WTC11 (cell line): ENCODE results near the gene PAIP1. TPM values are rescaled to one million over a fixed set of nuclear protein-coding genes. Genes with fewer than 3 reads are reported as not detected.
"Not testable (repeated sequence)": the region's sequence is repeated elsewhere in the genome, so short reads cannot be mapped to it uniquely, and the experiment has no call there.

ENCODE experiments used
- ATAC-seq: fragments of 200-7000 bp; cut with Tn5 transposase; 2 replicates; pipeline ENCODE4 v1.10.0; 2021; ENCODE audit warnings: mild to moderate bottlenecking, moderate library complexity
- CTCF ChIA-PET: fragments of 300-600 bp; sonication (Branson Sonifier 250); formaldehyde crosslinking; loops from one replicate; lab custom pipeline; 2021; ENCODE audit warnings: antibody characterized with exemption; lab: Charles Lee
- POLR2A ChIA-PET: fragments of 350-600 bp; sonication (Branson Sonifier 250); formaldehyde crosslinking; loops from one replicate; lab custom pipeline; 2021; ENCODE audit warnings: antibody characterized with exemption; lab: Charles Lee
- DNase-seq: peaks from one replicate; pipeline ENCODE4 v3.0.0; 2021; ENCODE audit warnings: low spot score
- H3K27ac Mint-ChIP-seq: 2 replicates; pipeline ENCODE4 v1.8.0; 2021; ENCODE audit warnings: mixed read lengths
- H3K27me3 Mint-ChIP-seq: 2 replicates; pipeline ENCODE4 v1.8.0; 2021; ENCODE audit warnings: low read depth, mild to moderate bottlenecking, moderate library complexity, mixed read lengths
- H3K36me3 Mint-ChIP-seq: 2 replicates; pipeline ENCODE4 v1.8.0; 2021; ENCODE audit warnings: mixed read lengths
- H3K4me1 Mint-ChIP-seq: 2 replicates; pipeline ENCODE4 v1.8.0; 2022; ENCODE audit warnings: mixed read lengths
- H3K4me3 Mint-ChIP-seq: 2 replicates; pipeline ENCODE4 v1.8.0; 2021; ENCODE audit warnings: mild to moderate bottlenecking, moderate library complexity, mixed read lengths
- H3K9me3 Mint-ChIP-seq: 2 replicates; pipeline ENCODE4 v1.8.0; 2021; ENCODE audit warnings: mixed read lengths
- ELF4 ChIP-seq: sonication (generic); formaldehyde crosslinking; IDR thresholded peaks from 2 replicates; pipeline ENCODE4 v1.8.1; 2022; ENCODE audit warnings: low read depth, mild to moderate bottlenecking, moderate library complexity, missing genetic modification reagents
- FOXJ3 ChIP-seq: sonication (generic); formaldehyde crosslinking; IDR thresholded peaks from 2 replicates; pipeline ENCODE4 v1.9.0; 2021; ENCODE audit warnings: missing genetic modification reagents, mild to moderate bottlenecking, borderline replicate concordance
- FOXP1 ChIP-seq: sonication (generic); formaldehyde crosslinking; IDR thresholded peaks from 2 replicates; pipeline ENCODE4 v1.8.0; 2022; ENCODE audit warnings: missing genetic modification reagents, mild to moderate bottlenecking, moderate library complexity, borderline replicate concordance
- GTF2I ChIP-seq: fragments of 250-450 bp; sonication (Bioruptor Pico); conservative IDR thresholded peaks from 2 replicates; pipeline ENCODE4 v1.4.0; 2021; ENCODE audit warnings: mild to moderate bottlenecking
- HMGA2 ChIP-seq: fragments of 250-450 bp; sonication (Bioruptor Pico); IDR thresholded peaks from 2 replicates; pipeline ENCODE4 v1.4.0; 2021; ENCODE audit warnings: mild to moderate bottlenecking, moderate library complexity
- SMAD3 ChIP-seq: sonication (generic); formaldehyde crosslinking; IDR thresholded peaks from 2 replicates; pipeline ENCODE4 v1.8.0; 2022; ENCODE audit warnings: missing genetic modification reagents, mild to moderate bottlenecking, borderline replicate concordance
- SMAD4 ChIP-seq: sonication (generic); formaldehyde crosslinking; IDR thresholded peaks from 2 replicates; pipeline ENCODE4 v1.8.0; 2022; ENCODE audit warnings: mild to moderate bottlenecking, missing genetic modification reagents
- TEAD1 ChIP-seq: sonication (generic); formaldehyde crosslinking; IDR thresholded peaks from 2 replicates; pipeline ENCODE4 v1.8.0; 2022; ENCODE audit warnings: mild to moderate bottlenecking, missing genetic modification reagents
- ZNF232 ChIP-seq: sonication (generic); formaldehyde crosslinking; IDR thresholded peaks from 2 replicates; pipeline ENCODE4 v1.8.0; 2022; ENCODE audit warnings: mild to moderate bottlenecking, missing genetic modification reagents
- ZNF396 ChIP-seq: fragments of 250-450 bp; sonication (Bioruptor Pico); IDR thresholded peaks from 2 replicates; pipeline ENCODE4 v1.8.0; 2021; ENCODE audit warnings: mild to moderate bottlenecking, moderate library complexity, borderline replicate concordance
- total RNA-seq: library from RNA; stranded (reverse); gene quantifications from 3 replicates; pipeline ENCODE4 v1.2.3, GENCODE V29; 2021
- TF ChIP-seq, protein P1 (sequence below): sonication (generic); formaldehyde crosslinking; IDR thresholded peaks from 2 replicates; pipeline ENCODE4 v1.8.1; 2023; ENCODE audit warnings: mild to moderate bottlenecking, missing genetic modification reagents, borderline replicate concordance
- TF ChIP-seq, protein P2 (sequence below): sonication (generic); formaldehyde crosslinking; IDR thresholded peaks from 2 replicates; pipeline ENCODE4 v1.8.0; 2022; ENCODE audit warnings: mild to moderate bottlenecking, missing genetic modification reagents
- TF ChIP-seq, protein P3 (sequence below): sonication (generic); formaldehyde crosslinking; IDR thresholded peaks from 2 replicates; pipeline ENCODE4 v1.8.0; 2023; ENCODE audit warnings: missing genetic modification reagents, mild to moderate bottlenecking, borderline replicate concordance
- TF ChIP-seq, protein P4 (sequence below): sonication (generic); formaldehyde crosslinking; IDR thresholded peaks from 2 replicates; pipeline ENCODE4 v1.8.0; 2022; ENCODE audit warnings: mild to moderate bottlenecking, missing genetic modification reagents
- TF ChIP-seq, protein P5 (sequence below): sonication (generic); formaldehyde crosslinking; IDR thresholded peaks from 2 replicates; pipeline ENCODE4 v1.8.1; 2022; ENCODE audit warnings: mild to moderate bottlenecking, missing genetic modification reagents, moderate library complexity, borderline replicate concordance
- TF ChIP-seq, protein P6 (sequence below): sonication (generic); formaldehyde crosslinking; IDR thresholded peaks from 2 replicates; pipeline ENCODE4 v1.8.0; 2022; ENCODE audit warnings: mild to moderate bottlenecking, missing genetic modification reagents
- TF ChIP-seq, protein P7 (sequence below): sonication (generic); formaldehyde crosslinking; IDR thresholded peaks from 2 replicates; pipeline ENCODE4 v1.8.1; 2023; ENCODE audit warnings: mild to moderate bottlenecking, missing genetic modification reagents, moderate library complexity

PAIP1 gene
- total RNA-seq, 1 experiment from 2014 or later = 82.5 TPM

DNA sequence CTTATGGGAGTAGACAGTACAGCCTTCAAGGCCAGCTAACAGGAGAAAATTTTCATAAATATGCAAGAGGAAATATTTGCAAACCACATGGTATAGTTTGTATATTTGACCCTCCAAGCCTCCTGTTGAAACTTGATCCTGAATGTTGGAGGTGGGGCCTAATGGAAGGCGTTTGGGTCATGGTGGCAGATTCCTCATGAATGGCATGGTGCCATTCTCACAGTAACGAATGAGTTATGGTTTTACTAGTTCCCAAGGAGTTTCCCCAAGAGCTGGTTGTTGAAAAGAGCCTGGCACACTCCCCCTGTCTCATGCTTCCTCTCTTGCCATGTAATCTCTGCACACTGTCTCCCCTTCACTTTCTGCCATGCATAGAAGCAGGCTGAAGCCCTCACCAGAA is 3.3 kb upstream of the PAIP1 start (continued):
- TF ChIP-seq, protein P1, sequence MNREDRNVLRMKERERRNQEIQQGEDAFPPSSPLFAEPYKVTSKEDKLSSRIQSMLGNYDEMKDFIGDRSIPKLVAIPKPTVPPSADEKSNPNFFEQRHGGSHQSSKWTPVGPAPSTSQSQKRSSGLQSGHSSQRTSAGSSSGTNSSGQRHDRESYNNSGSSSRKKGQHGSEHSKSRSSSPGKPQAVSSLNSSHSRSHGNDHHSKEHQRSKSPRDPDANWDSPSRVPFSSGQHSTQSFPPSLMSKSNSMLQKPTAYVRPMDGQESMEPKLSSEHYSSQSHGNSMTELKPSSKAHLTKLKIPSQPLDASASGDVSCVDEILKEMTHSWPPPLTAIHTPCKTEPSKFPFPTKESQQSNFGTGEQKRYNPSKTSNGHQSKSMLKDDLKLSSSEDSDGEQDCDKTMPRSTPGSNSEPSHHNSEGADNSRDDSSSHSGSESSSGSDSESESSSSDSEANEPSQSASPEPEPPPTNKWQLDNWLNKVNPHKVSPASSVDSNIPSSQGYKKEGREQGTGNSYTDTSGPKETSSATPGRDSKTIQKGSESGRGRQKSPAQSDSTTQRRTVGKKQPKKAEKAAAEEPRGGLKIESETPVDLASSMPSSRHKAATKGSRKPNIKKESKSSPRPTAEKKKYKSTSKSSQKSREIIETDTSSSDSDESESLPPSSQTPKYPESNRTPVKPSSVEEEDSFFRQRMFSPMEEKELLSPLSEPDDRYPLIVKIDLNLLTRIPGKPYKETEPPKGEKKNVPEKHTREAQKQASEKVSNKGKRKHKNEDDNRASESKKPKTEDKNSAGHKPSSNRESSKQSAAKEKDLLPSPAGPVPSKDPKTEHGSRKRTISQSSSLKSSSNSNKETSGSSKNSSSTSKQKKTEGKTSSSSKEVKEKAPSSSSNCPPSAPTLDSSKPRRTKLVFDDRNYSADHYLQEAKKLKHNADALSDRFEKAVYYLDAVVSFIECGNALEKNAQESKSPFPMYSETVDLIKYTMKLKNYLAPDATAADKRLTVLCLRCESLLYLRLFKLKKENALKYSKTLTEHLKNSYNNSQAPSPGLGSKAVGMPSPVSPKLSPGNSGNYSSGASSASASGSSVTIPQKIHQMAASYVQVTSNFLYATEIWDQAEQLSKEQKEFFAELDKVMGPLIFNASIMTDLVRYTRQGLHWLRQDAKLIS = no peak
- no peak for TF ChIP-seq ELF4

DNA sequence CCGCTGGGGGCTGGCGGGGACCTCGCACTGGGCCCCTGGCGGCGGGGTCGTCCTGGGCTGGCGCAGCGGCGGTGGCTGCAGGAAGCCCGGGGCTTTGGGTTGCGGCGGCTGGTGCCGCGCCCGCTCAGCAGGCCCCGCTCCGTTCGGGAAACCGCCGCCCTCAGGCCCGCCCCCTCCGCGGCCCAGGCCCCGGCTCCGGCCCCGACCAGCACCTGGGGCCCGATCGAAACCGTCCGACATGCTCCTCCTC is 345 bp downstream of the PAIP1 start:
- Mint-ChIP-seq H3K4me3 (peak overlapping the region; percentile 81; the same call in 1 of the 2 replicates), H3K4me1 (peaks cover 19% of the 10 kb centered on the region)
- DNase-seq, H3K9me3 Mint-ChIP-seq, ATAC-seq, H3K36me3 Mint-ChIP-seq, H3K27ac Mint-ChIP-seq, H3K27me3 Mint-ChIP-seq: not testable (repeated sequence)
- CTCF ChIA-PET = interaction anchor here (1.3 kb wide), 1 partner anchor 75 kb away, joined by 3 read pairs; no protein-coding TSS in a partner anchor
- TF ChIP-seq, protein P2, sequence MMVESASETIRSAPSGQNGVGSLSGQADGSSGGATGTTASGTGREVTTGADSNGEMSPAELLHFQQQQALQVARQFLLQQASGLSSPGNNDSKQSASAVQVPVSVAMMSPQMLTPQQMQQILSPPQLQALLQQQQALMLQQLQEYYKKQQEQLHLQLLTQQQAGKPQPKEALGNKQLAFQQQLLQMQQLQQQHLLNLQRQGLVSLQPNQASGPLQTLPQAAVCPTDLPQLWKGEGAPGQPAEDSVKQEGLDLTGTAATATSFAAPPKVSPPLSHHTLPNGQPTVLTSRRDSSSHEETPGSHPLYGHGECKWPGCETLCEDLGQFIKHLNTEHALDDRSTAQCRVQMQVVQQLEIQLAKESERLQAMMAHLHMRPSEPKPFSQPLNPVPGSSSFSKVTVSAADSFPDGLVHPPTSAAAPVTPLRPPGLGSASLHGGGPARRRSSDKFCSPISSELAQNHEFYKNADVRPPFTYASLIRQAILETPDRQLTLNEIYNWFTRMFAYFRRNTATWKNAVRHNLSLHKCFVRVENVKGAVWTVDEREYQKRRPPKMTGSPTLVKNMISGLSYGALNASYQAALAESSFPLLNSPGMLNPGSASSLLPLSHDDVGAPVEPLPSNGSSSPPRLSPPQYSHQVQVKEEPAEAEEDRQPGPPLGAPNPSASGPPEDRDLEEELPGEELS (CRISPR knock-in tag) = peak; percentile 7; the same call in 1 of the 2 replicates
- TF ChIP-seq, protein P3, sequence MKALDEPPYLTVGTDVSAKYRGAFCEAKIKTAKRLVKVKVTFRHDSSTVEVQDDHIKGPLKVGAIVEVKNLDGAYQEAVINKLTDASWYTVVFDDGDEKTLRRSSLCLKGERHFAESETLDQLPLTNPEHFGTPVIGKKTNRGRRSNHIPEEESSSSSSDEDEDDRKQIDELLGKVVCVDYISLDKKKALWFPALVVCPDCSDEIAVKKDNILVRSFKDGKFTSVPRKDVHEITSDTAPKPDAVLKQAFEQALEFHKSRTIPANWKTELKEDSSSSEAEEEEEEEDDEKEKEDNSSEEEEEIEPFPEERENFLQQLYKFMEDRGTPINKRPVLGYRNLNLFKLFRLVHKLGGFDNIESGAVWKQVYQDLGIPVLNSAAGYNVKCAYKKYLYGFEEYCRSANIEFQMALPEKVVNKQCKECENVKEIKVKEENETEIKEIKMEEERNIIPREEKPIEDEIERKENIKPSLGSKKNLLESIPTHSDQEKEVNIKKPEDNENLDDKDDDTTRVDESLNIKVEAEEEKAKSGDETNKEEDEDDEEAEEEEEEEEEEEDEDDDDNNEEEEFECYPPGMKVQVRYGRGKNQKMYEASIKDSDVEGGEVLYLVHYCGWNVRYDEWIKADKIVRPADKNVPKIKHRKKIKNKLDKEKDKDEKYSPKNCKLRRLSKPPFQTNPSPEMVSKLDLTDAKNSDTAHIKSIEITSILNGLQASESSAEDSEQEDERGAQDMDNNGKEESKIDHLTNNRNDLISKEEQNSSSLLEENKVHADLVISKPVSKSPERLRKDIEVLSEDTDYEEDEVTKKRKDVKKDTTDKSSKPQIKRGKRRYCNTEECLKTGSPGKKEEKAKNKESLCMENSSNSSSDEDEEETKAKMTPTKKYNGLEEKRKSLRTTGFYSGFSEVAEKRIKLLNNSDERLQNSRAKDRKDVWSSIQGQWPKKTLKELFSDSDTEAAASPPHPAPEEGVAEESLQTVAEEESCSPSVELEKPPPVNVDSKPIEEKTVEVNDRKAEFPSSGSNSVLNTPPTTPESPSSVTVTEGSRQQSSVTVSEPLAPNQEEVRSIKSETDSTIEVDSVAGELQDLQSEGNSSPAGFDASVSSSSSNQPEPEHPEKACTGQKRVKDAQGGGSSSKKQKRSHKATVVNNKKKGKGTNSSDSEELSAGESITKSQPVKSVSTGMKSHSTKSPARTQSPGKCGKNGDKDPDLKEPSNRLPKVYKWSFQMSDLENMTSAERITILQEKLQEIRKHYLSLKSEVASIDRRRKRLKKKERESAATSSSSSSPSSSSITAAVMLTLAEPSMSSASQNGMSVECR (CRISPR knock-in tag) = 0 out of 2 replicates have a peak, but pooled peaks have one; percentile 32
- 0 out of 2 replicates have a peak, but pooled peaks have one; percentile 60 for TF ChIP-seq ZNF232 (CRISPR knock-in tag)
- POLR2A ChIA-PET = interaction anchor here (1.6 kb wide), 1 partner anchor 46 kb away, joined by 6 read pairs; the partner anchor contains the start of gene NNT

DNA sequence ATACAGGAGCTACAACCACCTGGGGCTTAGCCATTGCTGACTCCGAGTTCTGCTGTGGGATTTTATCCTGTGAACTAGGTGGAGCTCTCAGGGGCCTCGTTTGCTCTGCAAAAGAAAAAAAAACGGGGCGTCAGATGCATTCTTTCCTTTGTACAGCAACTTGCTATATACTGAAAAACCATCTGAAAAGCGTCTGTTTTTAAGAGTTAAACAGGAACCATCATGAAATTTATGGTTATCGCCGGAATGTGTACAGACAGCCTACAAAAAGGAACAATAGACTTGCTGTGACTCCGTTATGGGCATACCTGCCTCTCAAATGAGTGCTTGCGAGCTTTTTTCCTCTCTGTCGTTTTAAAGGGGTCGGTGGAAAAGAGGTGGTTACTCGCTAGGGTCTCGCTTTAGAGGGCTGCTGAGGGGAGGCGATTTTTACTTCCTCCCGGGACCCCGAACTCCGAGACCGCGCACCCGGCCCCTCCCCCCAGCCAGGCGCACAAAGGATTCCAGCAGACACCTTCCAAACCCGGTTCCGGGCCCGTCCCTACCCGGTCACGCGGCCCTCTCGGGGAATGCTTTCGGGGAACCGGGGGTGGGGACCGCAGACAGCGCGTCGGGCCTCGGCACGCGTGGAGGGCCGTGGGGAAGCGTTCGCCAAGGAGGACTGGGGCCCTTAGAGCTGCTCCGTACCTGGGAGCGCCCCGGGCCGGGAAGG is 826 bp downstream of the PAIP1 start:
- DNase-seq = peak; percentile 65
- H3K36me3 Mint-ChIP-seq = peaks cover 7% of the 10 kb centered on the region; the same call in 1 of the 2 replicates
- POLR2A ChIA-PET = interaction anchor here (1.6 kb wide), 1 partner anchor 47 kb away, joined by 6 read pairs; the partner anchor contains the start of gene NNT
- no peak for TF ChIP-seq SMAD4
- TF ChIP-seq, protein P4, sequence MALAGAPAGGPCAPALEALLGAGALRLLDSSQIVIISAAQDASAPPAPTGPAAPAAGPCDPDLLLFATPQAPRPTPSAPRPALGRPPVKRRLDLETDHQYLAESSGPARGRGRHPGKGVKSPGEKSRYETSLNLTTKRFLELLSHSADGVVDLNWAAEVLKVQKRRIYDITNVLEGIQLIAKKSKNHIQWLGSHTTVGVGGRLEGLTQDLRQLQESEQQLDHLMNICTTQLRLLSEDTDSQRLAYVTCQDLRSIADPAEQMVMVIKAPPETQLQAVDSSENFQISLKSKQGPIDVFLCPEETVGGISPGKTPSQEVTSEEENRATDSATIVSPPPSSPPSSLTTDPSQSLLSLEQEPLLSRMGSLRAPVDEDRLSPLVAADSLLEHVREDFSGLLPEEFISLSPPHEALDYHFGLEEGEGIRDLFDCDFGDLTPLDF (CRISPR knock-in tag) = peak; percentile 62; the same call in 1 of the 2 replicates
- no peak for TF ChIP-seq GTF2I
- TF ChIP-seq, protein P5, sequence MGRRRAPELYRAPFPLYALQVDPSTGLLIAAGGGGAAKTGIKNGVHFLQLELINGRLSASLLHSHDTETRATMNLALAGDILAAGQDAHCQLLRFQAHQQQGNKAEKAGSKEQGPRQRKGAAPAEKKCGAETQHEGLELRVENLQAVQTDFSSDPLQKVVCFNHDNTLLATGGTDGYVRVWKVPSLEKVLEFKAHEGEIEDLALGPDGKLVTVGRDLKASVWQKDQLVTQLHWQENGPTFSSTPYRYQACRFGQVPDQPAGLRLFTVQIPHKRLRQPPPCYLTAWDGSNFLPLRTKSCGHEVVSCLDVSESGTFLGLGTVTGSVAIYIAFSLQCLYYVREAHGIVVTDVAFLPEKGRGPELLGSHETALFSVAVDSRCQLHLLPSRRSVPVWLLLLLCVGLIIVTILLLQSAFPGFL (CRISPR knock-in tag) = no peak
- TF ChIP-seq TEAD1 = no peak
- TF ChIP-seq, protein P6, sequence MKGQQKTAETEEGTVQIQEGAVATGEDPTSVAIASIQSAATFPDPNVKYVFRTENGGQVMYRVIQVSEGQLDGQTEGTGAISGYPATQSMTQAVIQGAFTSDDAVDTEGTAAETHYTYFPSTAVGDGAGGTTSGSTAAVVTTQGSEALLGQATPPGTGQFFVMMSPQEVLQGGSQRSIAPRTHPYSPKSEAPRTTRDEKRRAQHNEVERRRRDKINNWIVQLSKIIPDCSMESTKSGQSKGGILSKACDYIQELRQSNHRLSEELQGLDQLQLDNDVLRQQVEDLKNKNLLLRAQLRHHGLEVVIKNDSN = no peak; the same call in 1 of the 2 replicates
- no peak for TF ChIP-seq SMAD3 (CRISPR knock-in tag)
- TF ChIP-seq, protein P7, sequence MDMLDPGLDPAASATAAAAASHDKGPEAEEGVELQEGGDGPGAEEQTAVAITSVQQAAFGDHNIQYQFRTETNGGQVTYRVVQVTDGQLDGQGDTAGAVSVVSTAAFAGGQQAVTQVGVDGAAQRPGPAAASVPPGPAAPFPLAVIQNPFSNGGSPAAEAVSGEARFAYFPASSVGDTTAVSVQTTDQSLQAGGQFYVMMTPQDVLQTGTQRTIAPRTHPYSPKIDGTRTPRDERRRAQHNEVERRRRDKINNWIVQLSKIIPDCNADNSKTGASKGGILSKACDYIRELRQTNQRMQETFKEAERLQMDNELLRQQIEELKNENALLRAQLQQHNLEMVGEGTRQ (CRISPR knock-in tag) = 0 out of 2 replicates have a peak, but pooled peaks have one; percentile 50
- TF ChIP-seq FOXJ3 (CRISPR knock-in tag) = no peak
- no peak for TF ChIP-seq ZNF396 (CRISPR knock-in tag)
- TF ChIP-seq FOXP1 (CRISPR knock-in tag) = peak; percentile 54; the same call in 1 of the 2 replicates
- no peak for TF ChIP-seq HMGA2

More for the DNA sequence above, 826 bp downstream of the PAIP1 start:
- ATAC-seq = peak; percentile 54
- Mint-ChIP-seq H3K27me3 (no peaks in the 10 kb centered on the region), H3K9me3 (no peaks in the 10 kb centered on the region), H3K4me1 (peaks cover 19% of the 10 kb centered on the region), H3K27ac (peak overlapping the region; percentile 90), H3K4me3 (no peak overlapping the region; the same call in 1 of the 2 replicates)
- CTCF ChIA-PET = interaction anchor here (0.8 to 1.3 kb wide), 2 partner anchors 72 to 75 kb away, joined by 3 read pairs; partner anchors contain the start of gene TMEM267
